Mesendoderm (in vitro differentiated cells): ENCODE results near the gene SLCO2A1.

Source experiments
- DNase-seq: peaks from one replicate; pipeline ENCODE4 v3.0.0; 2013
- H2AK5ac ChIP-seq: 2 replicates; pipeline ENCODE4 v1.6.1; 2013; ENCODE audit warnings: low read length, inconsistent platforms
- H2BK120ac ChIP-seq: 2 replicates; pipeline ENCODE4 v1.6.1; 2013; ENCODE audit warnings: low read depth, mild to moderate bottlenecking, low read length, moderate library complexity, mixed read lengths
- H2BK15ac ChIP-seq: replicated peaks from 2 replicates; pipeline ENCODE4 v1.6.1; 2013; ENCODE audit warnings: low read depth, mild to moderate bottlenecking, moderate library complexity
- H2BK5ac ChIP-seq: 2 replicates; pipeline ENCODE4 v1.6.1; 2013; ENCODE audit warnings: low read length, inconsistent platforms
- H3K18ac ChIP-seq: 2 replicates; pipeline ENCODE4 v1.6.1; 2013; ENCODE audit warnings: mild to moderate bottlenecking, low read length, mixed read lengths
- H3K23ac ChIP-seq: one replicate; pipeline ENCODE4 v1.6.1; 2013; ENCODE audit warnings: low read length
- H3K27ac ChIP-seq: 2 replicates; pipeline ENCODE4 v1.5.1; 2013; ENCODE audit warnings: low read depth, mild to moderate bottlenecking, inconsistent platforms, low read length, moderate library complexity
- H3K27me3 ChIP-seq: 2 replicates; pipeline ENCODE4 v1.6.1; 2013; ENCODE audit warnings: low read length, control low read depth, mild to moderate bottlenecking, inconsistent platforms; ENCODE audit not compliant: insufficient read depth, poor library complexity
- H3K36me3 ChIP-seq: 2 replicates; pipeline ENCODE4 v1.6.1; 2013; ENCODE audit warnings: low read length, inconsistent platforms; ENCODE audit not compliant: control insufficient read depth, insufficient read depth
- H3K4ac ChIP-seq: one replicate; pipeline ENCODE4 v1.6.1; 2013; ENCODE audit warnings: low read depth, mild to moderate bottlenecking, low read length, moderate library complexity
- H3K4me1 ChIP-seq: 2 replicates; pipeline ENCODE4 v1.6.1; 2013; ENCODE audit warnings: low read depth, low read length, inconsistent platforms; ENCODE audit not compliant: control insufficient read depth
- H3K4me2 ChIP-seq: 2 replicates; pipeline ENCODE4 v1.6.1; 2013; ENCODE audit warnings: low read length
- H3K4me3 ChIP-seq: 2 replicates; pipeline ENCODE4 v1.5.1; 2013; ENCODE audit warnings: mild to moderate bottlenecking, low read length
- H3K56ac ChIP-seq: one replicate; pipeline ENCODE4 v1.6.1; 2013; ENCODE audit warnings: low read length
- H3K79me1 ChIP-seq: 2 replicates; pipeline ENCODE4 v1.6.1; 2013; ENCODE audit warnings: low read length, inconsistent platforms
- H3K79me2 ChIP-seq: 2 replicates; pipeline ENCODE4 v1.6.1; 2013; ENCODE audit warnings: mild to moderate bottlenecking, low read length; ENCODE audit not compliant: control insufficient read depth, insufficient read depth
- H3K9ac ChIP-seq: 2 replicates; pipeline ENCODE4 v1.6.1; 2013; ENCODE audit warnings: low read length, inconsistent platforms
- H4K5ac ChIP-seq: one replicate; pipeline ENCODE4 v1.6.1; 2013; ENCODE audit warnings: low read length
- H4K8ac ChIP-seq: one replicate; pipeline ENCODE4 v1.6.1; 2013; ENCODE audit warnings: low read depth, mild to moderate bottlenecking, control low read depth, low read length, moderate library complexity
- WGBS: extraction: QIAGEN DNeasy Blood & Tissue Kit; methylation state at CpG from one replicate; pipeline ENCODE4 v1.1.7; 2013; ENCODE audit warnings: low lambda C conversion rate, missing lambda C conversion rate; ENCODE audit not compliant: insufficient coverage; ENCODE audit errors: extremely low coverage; 5-methylcytosine and 5-hydroxymethylcytosine counted together

The SLCO2A1 gene

GRCh38 chr3:134044459-134044858, 14.7 kb upstream of the SLCO2A1 start:
- no peaks in the 10 kb centered on the region for H3K79me1 ChIP-seq
- H3K9ac ChIP-seq = no peak overlapping the region
- no peak overlapping the region for H4K5ac ChIP-seq
- H2AK5ac ChIP-seq = no peak overlapping the region
- no peak overlapping the region for H3K18ac ChIP-seq
- no peak overlapping the region for H2BK120ac ChIP-seq
- DNase-seq = no peak
- no peak overlapping the region for H2BK5ac ChIP-seq
- no peaks in the 10 kb centered on the region for H3K4me1 ChIP-seq
- no peak overlapping the region for H4K8ac ChIP-seq
- no peak overlapping the region for H3K27ac ChIP-seq
- H3K27me3 ChIP-seq = no peaks in the 10 kb centered on the region
- no peaks in the 10 kb centered on the region for H3K36me3 ChIP-seq
- no peaks in the 10 kb centered on the region for H3K79me2 ChIP-seq
- H2BK15ac ChIP-seq = no peak overlapping the region
- no peak overlapping the region for H3K4ac ChIP-seq
- no peak overlapping the region for H3K4me3 ChIP-seq
- H3K56ac ChIP-seq = no peak overlapping the region
- no peak overlapping the region for H3K4me2 ChIP-seq
- H3K23ac ChIP-seq = no peak overlapping the region

GRCh38 chr3:134040066-134040465, 10.3 kb upstream of the SLCO2A1 start:
- peaks cover 4% of the 10 kb centered on the region for H3K4me1 ChIP-seq
- H3K4me2 ChIP-seq = no peak overlapping the region
- no peaks in the 10 kb centered on the region for H3K79me1 ChIP-seq
- H2AK5ac ChIP-seq = peak overlapping the region; percentile 66
- no peaks in the 10 kb centered on the region for H3K27me3 ChIP-seq
- no peak overlapping the region for H3K56ac ChIP-seq
- H3K4ac ChIP-seq = no peak overlapping the region
- no peaks in the 10 kb centered on the region for H3K36me3 ChIP-seq
- H3K4me3 ChIP-seq = no peak overlapping the region
- H3K18ac ChIP-seq = no peak overlapping the region
- no peak overlapping the region for H3K9ac ChIP-seq
- no CpG with 5 or more reads among the region's 4 CpGs for WGBS
- no peak overlapping the region for H2BK15ac ChIP-seq
- no peak overlapping the region for H2BK5ac ChIP-seq
- no peak overlapping the region for H4K5ac ChIP-seq
- no peak for DNase-seq
- H3K79me2 ChIP-seq = no peaks in the 10 kb centered on the region
- H2BK120ac ChIP-seq = no peak overlapping the region
- H3K27ac ChIP-seq = no peak overlapping the region
- H3K23ac ChIP-seq = no peak overlapping the region
- no peak overlapping the region for H4K8ac ChIP-seq

GRCh38 chr3:134039161-134039862, 9.6 kb upstream of the SLCO2A1 start:
- H3K27me3 ChIP-seq = no peaks in the 10 kb centered on the region
- H3K27ac ChIP-seq = no peak overlapping the region
- peak overlapping the region; percentile 67 for H2AK5ac ChIP-seq
- no peak overlapping the region for H3K4me2 ChIP-seq
- no peaks in the 10 kb centered on the region for H3K36me3 ChIP-seq
- peaks cover 4% of the 10 kb centered on the region for H3K4me1 ChIP-seq
- no peak overlapping the region for H2BK15ac ChIP-seq
- H2BK5ac ChIP-seq = peak overlapping the region; percentile 61
- DNase-seq = peak; percentile 78
- no peak overlapping the region for H3K4ac ChIP-seq
- H3K56ac ChIP-seq = peak overlapping the region; percentile 65
- peak overlapping the region; percentile 0 for H3K9ac ChIP-seq
- H3K18ac ChIP-seq = no peak overlapping the region
- H3K4me3 ChIP-seq = no peak overlapping the region
- no peak overlapping the region for H4K8ac ChIP-seq
- no peaks in the 10 kb centered on the region for H3K79me2 ChIP-seq
- H4K5ac ChIP-seq = no peak overlapping the region
- no CpG with 5 or more reads among the region's 8 CpGs for WGBS
- no peaks in the 10 kb centered on the region for H3K79me1 ChIP-seq
- H3K23ac ChIP-seq = no peak overlapping the region
- H2BK120ac ChIP-seq = no peak overlapping the region

- Histone ChIP-seq H3K27me3 (no peaks in the 10 kb centered on the region), H3K27ac (no peak overlapping the region), H4K8ac (no peak overlapping the region), H3K56ac (peak overlapping the region; percentile 61), H3K79me2 (no peaks in the 10 kb centered on the region), H3K23ac (no peak overlapping the region), H3K4me2 (no peak overlapping the region), H3K36me3 (no peaks in the 10 kb centered on the region), H2AK5ac (peak overlapping the region; percentile 67), H4K5ac (no peak overlapping the region), H3K9ac (no peak overlapping the region), H2BK120ac (no peak overlapping the region), H3K4me1 (peaks cover 4% of the 10 kb centered on the region), H2BK15ac (no peak overlapping the region), H2BK5ac (peak overlapping the region; percentile 3), H3K4me3 (no peak overlapping the region), H3K4ac (no peak overlapping the region), H3K18ac (no peak overlapping the region), H3K79me1 (no peaks in the 10 kb centered on the region)
- DNase-seq = no peak
- no CpG with 5 or more reads among the region's 8 CpGs for WGBS
Observed at GRCh38 chr3:134038716-134039115, 9.0 kb upstream of the SLCO2A1 start.

- H3K4ac ChIP-seq = no peak overlapping the region
- H3K36me3 ChIP-seq = no peaks in the 10 kb centered on the region
- peak overlapping the region; percentile 31 for H2BK5ac ChIP-seq
- no peaks in the 10 kb centered on the region for H3K79me1 ChIP-seq
- H2AK5ac ChIP-seq = peak overlapping the region; percentile 95
- peak overlapping the region; percentile 66 for H3K23ac ChIP-seq
- H3K27ac ChIP-seq = no peak overlapping the region
- no peaks in the 10 kb centered on the region for H3K27me3 ChIP-seq
- no peak overlapping the region for H4K8ac ChIP-seq
- H3K79me2 ChIP-seq = no peaks in the 10 kb centered on the region
- H3K18ac ChIP-seq = no peak overlapping the region
- H2BK15ac ChIP-seq = no peak overlapping the region
- DNase-seq = no peak
- no peak overlapping the region for H3K4me3 ChIP-seq
- peak overlapping the region; percentile 61 for H3K56ac ChIP-seq
- WGBS = no CpG with 5 or more reads among the region's 10 CpGs
- no peak overlapping the region for H4K5ac ChIP-seq
- peaks cover 4% of the 10 kb centered on the region for H3K4me1 ChIP-seq
- no peak overlapping the region for H2BK120ac ChIP-seq
- no peak overlapping the region for H3K4me2 ChIP-seq
- H3K9ac ChIP-seq = no peak overlapping the region
Observed at GRCh38 chr3:134038071-134038491, 8.4 kb upstream of the SLCO2A1 start.

- Histone ChIP-seq H3K4ac (no peak overlapping the region), H3K4me1 (peaks cover 4% of the 10 kb centered on the region), H3K4me2 (no peak overlapping the region), H3K27me3 (no peaks in the 10 kb centered on the region), H3K79me1 (no peaks in the 10 kb centered on the region), H3K23ac (no peak overlapping the region), H3K56ac (no peak overlapping the region), H4K8ac (no peak overlapping the region), H3K9ac (no peak overlapping the region), H4K5ac (no peak overlapping the region), H2AK5ac (no peak overlapping the region), H2BK15ac (no peak overlapping the region), H3K18ac (no peak overlapping the region), H3K4me3 (no peak overlapping the region), H3K36me3 (no peaks in the 10 kb centered on the region), H3K79me2 (no peaks in the 10 kb centered on the region), H2BK5ac (no peak overlapping the region), H3K27ac (no peak overlapping the region), H2BK120ac (no peak overlapping the region)
- DNase-seq = no peak
- WGBS = no CpG with 5 or more reads among the region's 5 CpGs
Observed at GRCh38 chr3:134037168-134037567, 7.4 kb upstream of the SLCO2A1 start.
